ENCODE results near the gene CCDC182.

Gene CCDC182

GRCh38 chr17:57696050-57696449 is 49.0 kb downstream of the CCDC182 start:
- no peak for DNase-seq
